GM12878 (cell line): Measurements from ENCODE around the gene MARS1. TPM values are rescaled to one million over a fixed set of nuclear protein-coding genes. Genes with fewer than 3 reads are reported as not detected.

ENCODE experiments used
- ATAC-seq: fragments of 200-7000 bp; cut with Tn5 transposase; 3 replicates; pipeline ENCODE4 v1.9.1; 2020; ENCODE audit warnings: mild to moderate bottlenecking, moderate library complexity
- BruUV-seq: library from RNA; stranded (reverse); fragments of 400-500 nt; replicated peaks from 2 replicates; lab custom pipeline; 2021; lab: Mats Ljungman, UMichigan
- CTCF ChIA-PET: fragments of 300-600 bp; sonication (Branson Sonifier 250); formaldehyde crosslinking; extraction: SDS; loops from one replicate; lab custom pipeline; 2021; ENCODE audit warnings: inconsistent platforms; lab: Yijun Ruan, JAX
- POLR2A ChIA-PET: fragments of 350-600 bp; formaldehyde crosslinking; extraction: SDS; loops from one replicate; lab custom pipeline; 2021; ENCODE audit warnings: inconsistent platforms; lab: Charles Lee
- RAD21 ChIA-PET: fragments of 300-600 bp; sonication (Branson Sonifier 250); formaldehyde crosslinking; loops from one replicate; lab custom pipeline; 2023; ENCODE audit warnings: antibody characterized with exemption; ENCODE audit not compliant: unreplicated experiment; lab: Charles Lee
- SMC1A ChIA-PET: fragments of 300-600 bp; sonication (Branson Sonifier 250); formaldehyde crosslinking; loops from one replicate; lab custom pipeline; 2023; ENCODE audit not compliant: unreplicated experiment, uncharacterized antibody; lab: Charles Lee
- DNase-seq: peaks from one replicate; pipeline ENCODE4 v3.0.0-alpha.2; 2011; ENCODE audit warnings: low read depth, low spot score
- FAIRE-seq: peaks from 3 replicates; lab custom pipeline; 2011; peaks lifted over from hg19 to GRCh38; lab: Jason Lieb, UNC
- H2AFZ ChIP-seq: 2 replicates; pipeline ENCODE4 v1.6.0; 2011; ENCODE audit warnings: low read depth, low read length, control low read depth; ENCODE audit not compliant: control insufficient read depth
- H3K27ac ChIP-seq: 2 replicates; pipeline ENCODE4 v1.5.1; 2011; ENCODE audit warnings: control low read depth; ENCODE audit not compliant: control insufficient read depth, insufficient read depth
- H3K27me3 ChIP-seq, 2 experiments: replicated peaks in 1 of 2; 2 replicates each; pipeline versions ENCODE4 v1.6.0 to v1.6.1; 2011; ENCODE audit warnings: low read length in 1 of 2; ENCODE audit not compliant: control insufficient read depth in 2 of 2, insufficient read depth in 2 of 2
- H3K36me3 ChIP-seq, 2 experiments: 2 replicates each; pipeline ENCODE4 v1.5.1; 2011; ENCODE audit warnings: low read length in 1 of 2; ENCODE audit not compliant: control insufficient read depth in 2 of 2, insufficient read depth in 2 of 2
- H3K4me1 ChIP-seq: 2 replicates; pipeline ENCODE4 v1.6.1; 2011; ENCODE audit warnings: mild to moderate bottlenecking, low read length, moderate library complexity, mixed read lengths; ENCODE audit not compliant: control insufficient read depth, insufficient read depth
- H3K4me2 ChIP-seq: 2 replicates; pipeline ENCODE4 v1.6.0; 2011; ENCODE audit warnings: control low read depth; ENCODE audit not compliant: control insufficient read depth, insufficient read depth
- H3K4me3 ChIP-seq: fragments of 200-600 bp; sonication (generic); 2 replicates; pipeline ENCODE4 v1.5.1; 2016
- H3K79me2 ChIP-seq: 2 replicates; pipeline ENCODE4 v1.6.0; 2011; ENCODE audit warnings: low read length; ENCODE audit not compliant: control insufficient read depth, insufficient read depth
- H3K9ac ChIP-seq: 2 replicates; pipeline ENCODE4 v1.8.0; 2011; ENCODE audit warnings: low read length, control low read depth, mixed read lengths; ENCODE audit not compliant: control insufficient read depth, insufficient read depth
- H3K9me3 ChIP-seq: replicated peaks from 3 replicates; pipeline ENCODE4 v1.5.1; 2011; ENCODE audit warnings: mild to moderate bottlenecking, low read length; ENCODE audit not compliant: control insufficient read depth, insufficient read depth
- H4K20me1 ChIP-seq: 2 replicates; pipeline ENCODE4 v1.6.0; 2011; ENCODE audit not compliant: control insufficient read depth, insufficient read depth
- CREM ChIP-seq: IDR thresholded peaks from 2 replicates; pipeline ENCODE4 v1.6.1; 2014; ENCODE audit warnings: antibody characterized with exemption, low read depth
- IKZF2 ChIP-seq, 2 experiments: fragments of 450-650 bp; IDR thresholded peaks; 2 replicates each; pipeline ENCODE4 v1.6.1; 2017; ENCODE audit warnings: mild to moderate bottlenecking in 2 of 2, moderate library complexity in 2 of 2
- POLR2A ChIP-seq: IDR thresholded peaks from 2 replicates; pipeline ENCODE4 v1.6.1; 2011; ENCODE audit warnings: low read depth, mild to moderate bottlenecking, low read length
- ZNF207 ChIP-seq: fragments of 450-650 bp; IDR thresholded peaks from 2 replicates; pipeline ENCODE4 v1.6.1; 2014; ENCODE audit warnings: antibody characterized with exemption, mild to moderate bottlenecking, borderline replicate concordance
- WGBS: methylation state at CpG from one replicate; pipeline ENCODE4 v1.1.6; 2016; ENCODE audit warnings: low lambda C conversion rate; ENCODE audit not compliant: insufficient replicate concordance, insufficient coverage; ENCODE audit errors: missing lambda C conversion rate; 5-methylcytosine and 5-hydroxymethylcytosine counted together
- in situ Hi-C: fragments of 300-500 bp; cut with MboI; formaldehyde crosslinking; loops from 9 replicates; pipeline ENCODE4 v1.14.3; 2018; ENCODE audit warnings: mixed read lengths
- intact Hi-C: fragments of 100-400 bp; cut with micrococcal nuclease; formaldehyde crosslinking; loops from one replicate; pipeline ENCODE4 v1.14.2; 2022; ENCODE audit not compliant: unreplicated experiment
- polyA plus RNA-seq, 11 experiments: library from polyadenylated mRNA; depleted of rRNA in 4 of 11; unstranded in 6 of 11; stranded (reverse) in 5 of 11; fragments of >200 nt; fragmentation: Nextera tagmentation in 4 of 11; fragmentation: Illumina TruSeq in 1 of 11; extraction: Ambion mirVana in 4 of 11; extraction: Trizol in 1 of 11; gene quantifications; 1 replicate in 1 of 11; 2 replicates in 10 of 11; pipeline versions ENCODE4 v1.2.1 to v1.2.3, GENCODE V29; 2011 to 2016; ENCODE audit warnings: inconsistent platforms in 2 of 11, missing spikeins in 2 of 11, low read depth in 1 of 11
- total RNA-seq, 4 experiments: library from RNA; depleted of rRNA in 3 of 4; stranded (reverse); fragments of >200 nt in 3 of 4; fragmentation: Illumina TruSeq in 1 of 4; extraction: Trizol in 1 of 4; gene quantifications; 2 replicates each; pipeline versions ENCODE4 v1.2.1 to v1.2.3, GENCODE V29; 2013 to 2021
- TF ChIP-seq, protein P1 (sequence below): fragments of 450-650 bp; IDR thresholded peaks from 2 replicates; pipeline ENCODE4 v1.6.1; 2017; ENCODE audit warnings: mild to moderate bottlenecking, moderate library complexity

MARS1 gene
- total and polyA plus RNA-seq, 10 of the 15 experiments (the other 5 are each of a cell fraction or from before 2014, with no cell fraction given), result 72.3 to 270 (median 153) TPM

DNA sequence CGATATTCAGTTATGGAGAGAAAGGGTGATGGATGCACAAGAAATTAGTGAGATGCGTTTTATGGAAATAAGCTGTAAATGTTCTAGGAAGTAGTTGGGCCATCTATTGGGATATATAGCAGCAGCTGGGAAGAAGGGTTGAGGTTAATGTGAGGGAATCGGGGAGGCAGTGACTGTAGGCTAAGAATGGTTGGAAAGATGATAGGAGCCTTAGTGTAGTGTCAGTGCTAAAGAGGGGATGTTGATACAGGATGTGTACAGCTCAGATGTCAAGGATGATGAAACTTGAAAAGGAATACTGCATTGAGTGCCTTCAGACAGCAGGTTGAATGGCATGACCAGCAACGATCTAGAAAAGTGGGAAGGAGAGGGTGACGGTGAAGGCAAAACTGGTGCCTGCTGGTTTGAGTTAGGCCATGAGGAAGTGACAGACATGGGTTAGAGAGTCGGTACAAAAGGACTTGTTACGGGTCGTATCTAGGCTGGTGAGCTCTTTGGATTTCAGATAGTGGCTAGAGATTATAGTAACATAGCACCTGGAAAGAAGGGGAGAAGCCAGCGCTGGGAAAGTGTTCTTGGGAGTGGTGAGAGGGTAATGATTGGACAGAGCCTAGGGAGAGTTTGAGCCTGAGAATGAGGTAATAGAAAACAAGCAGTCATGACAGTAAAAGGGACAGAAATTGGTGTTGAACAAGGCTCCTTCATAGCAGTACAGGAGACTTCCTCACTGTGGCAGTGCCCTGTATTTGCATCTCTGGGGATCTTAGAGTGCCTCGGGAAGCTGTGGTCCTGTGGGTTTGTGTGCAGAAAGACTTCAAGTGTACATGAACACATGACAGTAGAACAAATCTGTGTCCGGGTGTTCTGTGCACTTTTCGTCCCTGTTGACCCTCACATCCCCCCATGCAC lies 9.6 kb downstream of the MARS1 start (continued):
- TF ChIP-seq, protein P1, sequence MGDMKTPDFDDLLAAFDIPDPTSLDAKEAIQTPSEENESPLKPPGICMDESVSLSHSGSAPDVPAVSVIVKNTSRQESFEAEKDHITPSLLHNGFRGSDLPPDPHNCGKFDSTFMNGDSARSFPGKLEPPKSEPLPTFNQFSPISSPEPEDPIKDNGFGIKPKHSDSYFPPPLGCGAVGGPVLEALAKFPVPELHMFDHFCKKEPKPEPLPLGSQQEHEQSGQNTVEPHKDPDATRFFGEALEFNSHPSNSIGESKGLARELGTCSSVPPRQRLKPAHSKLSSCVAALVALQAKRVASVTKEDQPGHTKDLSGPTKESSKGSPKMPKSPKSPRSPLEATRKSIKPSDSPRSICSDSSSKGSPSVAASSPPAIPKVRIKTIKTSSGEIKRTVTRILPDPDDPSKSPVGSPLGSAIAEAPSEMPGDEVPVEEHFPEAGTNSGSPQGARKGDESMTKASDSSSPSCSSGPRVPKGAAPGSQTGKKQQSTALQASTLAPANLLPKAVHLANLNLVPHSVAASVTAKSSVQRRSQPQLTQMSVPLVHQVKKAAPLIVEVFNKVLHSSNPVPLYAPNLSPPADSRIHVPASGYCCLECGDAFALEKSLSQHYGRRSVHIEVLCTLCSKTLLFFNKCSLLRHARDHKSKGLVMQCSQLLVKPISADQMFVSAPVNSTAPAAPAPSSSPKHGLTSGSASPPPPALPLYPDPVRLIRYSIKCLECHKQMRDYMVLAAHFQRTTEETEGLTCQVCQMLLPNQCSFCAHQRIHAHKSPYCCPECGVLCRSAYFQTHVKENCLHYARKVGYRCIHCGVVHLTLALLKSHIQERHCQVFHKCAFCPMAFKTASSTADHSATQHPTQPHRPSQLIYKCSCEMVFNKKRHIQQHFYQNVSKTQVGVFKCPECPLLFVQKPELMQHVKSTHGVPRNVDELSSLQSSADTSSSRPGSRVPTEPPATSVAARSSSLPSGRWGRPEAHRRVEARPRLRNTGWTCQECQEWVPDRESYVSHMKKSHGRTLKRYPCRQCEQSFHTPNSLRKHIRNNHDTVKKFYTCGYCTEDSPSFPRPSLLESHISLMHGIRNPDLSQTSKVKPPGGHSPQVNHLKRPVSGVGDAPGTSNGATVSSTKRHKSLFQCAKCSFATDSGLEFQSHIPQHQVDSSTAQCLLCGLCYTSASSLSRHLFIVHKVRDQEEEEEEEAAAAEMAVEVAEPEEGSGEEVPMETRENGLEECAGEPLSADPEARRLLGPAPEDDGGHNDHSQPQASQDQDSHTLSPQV, result no peak
- TF ChIP-seq IKZF2 (IDR thresholded peaks at IDR 0.05), result no peak

DNA sequence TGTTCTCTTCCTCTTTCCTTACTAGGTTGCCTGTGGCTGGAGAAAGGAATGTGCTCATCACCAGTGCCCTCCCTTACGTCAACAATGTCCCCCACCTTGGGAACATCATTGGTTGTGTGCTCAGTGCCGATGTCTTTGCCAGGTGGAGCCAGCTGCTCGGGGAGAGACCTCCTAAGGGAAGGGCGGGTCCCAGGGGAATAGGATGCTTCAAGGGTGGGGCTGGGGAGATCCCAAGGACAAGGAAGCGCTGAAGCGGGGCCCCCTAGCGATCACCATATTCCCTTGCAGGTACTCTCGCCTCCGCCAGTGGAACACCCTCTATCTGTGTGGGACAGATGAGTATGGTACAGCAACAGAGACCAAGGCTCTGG lies 10.2 kb downstream of the MARS1 start:
- Histone ChIP-seq H2AFZ (no peak overlapping the region), H3K79me2 (no peaks in the 10 kb centered on the region), H3K9ac (no peak overlapping the region), H3K27me3 (no peaks in the 10 kb centered on the region), H3K4me3 (no peak overlapping the region), H4K20me1 (no peaks in the 10 kb centered on the region), H3K27ac (no peak overlapping the region), H3K4me1 (no peaks in the 10 kb centered on the region), H3K36me3 (peaks cover 8 to 17% of the 10 kb centered on the region in 2 experiments), H3K4me2 (no peak overlapping the region), H3K9me3 (no peaks in the 10 kb centered on the region)
- CTCF ChIA-PET, result no interaction called here
- ATAC-seq, result no peak
- BruUV-seq, result no TSS peak
- RAD21 ChIA-PET, result no interaction called here
- no peak for FAIRE-seq
- POLR2A ChIA-PET, result interaction anchor here (1.7 kb wide), 1 partner anchor 26 kb away, joined by 4 read pairs; no protein-coding TSS in a partner anchor
- WGBS, result 98% methylated on average over 9 of the region's 9 CpGs
- intact Hi-C loops (no loop called here), in situ Hi-C loops (no loop called here)
- TF ChIP-seq CREM (no peak), POLR2A (0 out of 2 replicates have a peak, but pooled peaks have one; percentile 43), ZNF207 (no peak)
- no peak for DNase-seq
- SMC1A ChIA-PET, result no interaction called here
